Right lobe of liver (tissue), 6 donors: Measurements from ENCODE around the gene WBP2NL. TPM values are rescaled to one million over a fixed set of nuclear protein-coding genes. Genes with fewer than 3 reads are reported as not detected.
A peak's percentile ranks its signal among the peaks of the same experiment; 100 is the strongest.

Experiments used
- ATAC-seq, 4 donors: fragments of 200-7000 bp; cut with Tn5 transposase; one replicate each; pipeline ENCODE4 v1.9.1; 2020; ENCODE audit warnings: mild to moderate bottlenecking in 4 of 4, moderate library complexity in 4 of 4
- DNase-seq, 3 donors: peaks; one replicate each; pipeline ENCODE4 v3.0.0-alpha.2; 2020
- H3K27ac ChIP-seq, 3 donors: fragments of 200-600 bp; one replicate each; pipeline ENCODE4 v1.8.0; 2022
- H3K27me3 ChIP-seq, 2 donors: fragments of 200-600 bp; one replicate each; pipeline ENCODE4 v1.8.0; 2022
- H3K36me3 ChIP-seq, 4 donors: fragments of 200-600 bp; sonication (generic) in 1 of 4; one replicate each; pipeline versions ENCODE4 v1.5.1 to v1.8.0; 2017 to 2022; ENCODE audit warnings: control low read depth in 1 of 4
- H3K4me1 ChIP-seq, 4 donors: fragments of 200-600 bp; sonication (generic) in 1 of 4; one replicate each; pipeline versions ENCODE4 v1.5.1 to v1.8.0; 2017 to 2022; ENCODE audit warnings: control low read depth in 1 of 4
- H3K4me3 ChIP-seq, 3 donors: fragments of 200-600 bp; one replicate each; pipeline ENCODE4 v1.8.0; 2022
- H3K9me3 ChIP-seq, 4 donors: fragments of 200-600 bp; sonication (generic) in 1 of 4; one replicate each; pipeline versions ENCODE4 v1.5.1 to v1.8.0; 2017 to 2022; ENCODE audit warnings: control low read depth in 1 of 4
- POLR2A ChIP-seq: fragments of 450-650 bp; IDR thresholded peaks from one replicate; pipeline ENCODE4 v1.6.1; 2017; ENCODE audit warnings: antibody characterized with exemption, mild to moderate bottlenecking
- WGBS: methylation state at CpG from one replicate; pipeline ENCODE4 v1.1.6; 2018; ENCODE audit warnings: low coverage, low lambda C conversion rate; ENCODE audit not compliant: insufficient coverage; ENCODE audit errors: missing lambda C conversion rate; 5-methylcytosine and 5-hydroxymethylcytosine counted together
- intact Hi-C, 2 donors: fragments of 100-400 bp; cut with DNase I; formaldehyde crosslinking; loops; one replicate each; pipeline versions ENCODE4 v1.11.2 to v1.14.1; 2022
- small RNA-seq, 2 experiments: library from RNA; depleted of rRNA; stranded (forward); fragments of <200 nt; gene quantifications; one replicate each; pipeline ENCODE3, GENCODE V24; 2016
- total RNA-seq, 6 experiments: library from RNA; depleted of rRNA in 2 of 6; stranded (reverse); fragments of >200 nt in 2 of 6; fragmentation: NEBNext Ultra II Directional in 3 of 6; extraction: Animal tissue kit (Norgen Biotek cat#: 25700) in 3 of 6; gene quantifications; one replicate each; pipeline versions ENCODE4 v1.1.0 to v1.2.4, GENCODE V29; 2016 to 2023
- TF ChIP-seq, protein P1 (sequence below), 4 donors: fragments of 200-600 bp in 3 of 4; fragments of 450-650 bp in 1 of 4; IDR thresholded peaks; one replicate each; pipeline versions ENCODE4 v1.5.1 to v1.8.0; 2016 to 2022; ENCODE audit warnings: antibody characterized with exemption in 4 of 4, mild to moderate bottlenecking in 2 of 4
- donor health status: DM: no; HTN: yes; CAD: no.
- donor health status: DM: no; HTN: no; CAD: no.
- donor health status: DM: no; HTN: no; CAD: no.
- donor health status: DM: no; HTN: yes; CAD: no.
- donor health status: DM: no; HTN: yes; CAD: no.

The WBP2NL gene
- total RNA-seq, 6 experiments from 2014 or later, result 0.12 to 0.72 (median 0.63) TPM

DNA sequence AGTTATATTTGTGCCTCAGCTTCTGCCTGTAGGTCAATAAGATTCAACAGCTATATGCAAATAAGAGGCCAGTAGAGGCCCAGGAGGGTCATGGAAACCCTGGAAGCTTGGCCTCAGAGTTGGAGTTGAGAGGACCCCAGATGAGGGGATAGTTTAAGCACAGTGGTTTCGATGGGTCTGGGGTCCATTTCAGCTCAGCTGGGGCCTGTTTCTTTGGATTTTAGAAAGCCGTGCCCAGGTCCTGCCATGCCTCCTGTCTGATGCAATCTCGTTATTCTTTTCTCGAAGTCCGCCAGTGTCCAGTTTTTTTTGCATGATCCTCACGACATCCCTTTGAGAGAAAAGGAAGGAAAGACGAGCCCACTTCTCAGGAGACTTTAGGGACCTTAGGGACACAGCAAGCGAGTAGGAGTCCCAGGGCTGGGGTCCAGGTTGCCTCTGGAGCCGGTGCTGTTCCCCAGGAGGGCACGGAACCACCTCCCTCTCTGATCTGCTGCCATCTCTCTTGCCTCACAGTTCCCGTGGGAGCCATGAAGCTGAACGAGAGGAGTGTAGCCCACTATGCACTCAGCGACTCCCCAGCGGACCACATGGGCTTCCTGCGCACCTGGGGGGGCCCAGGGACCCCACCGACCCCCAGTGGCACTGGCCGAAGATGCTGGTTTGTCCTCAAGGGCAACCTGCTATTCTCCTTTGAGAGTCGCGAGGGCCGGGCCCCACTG, 78.3 kb downstream of the WBP2NL start:
- TF ChIP-seq POLR2A, result no peak
- TF ChIP-seq, protein P1, sequence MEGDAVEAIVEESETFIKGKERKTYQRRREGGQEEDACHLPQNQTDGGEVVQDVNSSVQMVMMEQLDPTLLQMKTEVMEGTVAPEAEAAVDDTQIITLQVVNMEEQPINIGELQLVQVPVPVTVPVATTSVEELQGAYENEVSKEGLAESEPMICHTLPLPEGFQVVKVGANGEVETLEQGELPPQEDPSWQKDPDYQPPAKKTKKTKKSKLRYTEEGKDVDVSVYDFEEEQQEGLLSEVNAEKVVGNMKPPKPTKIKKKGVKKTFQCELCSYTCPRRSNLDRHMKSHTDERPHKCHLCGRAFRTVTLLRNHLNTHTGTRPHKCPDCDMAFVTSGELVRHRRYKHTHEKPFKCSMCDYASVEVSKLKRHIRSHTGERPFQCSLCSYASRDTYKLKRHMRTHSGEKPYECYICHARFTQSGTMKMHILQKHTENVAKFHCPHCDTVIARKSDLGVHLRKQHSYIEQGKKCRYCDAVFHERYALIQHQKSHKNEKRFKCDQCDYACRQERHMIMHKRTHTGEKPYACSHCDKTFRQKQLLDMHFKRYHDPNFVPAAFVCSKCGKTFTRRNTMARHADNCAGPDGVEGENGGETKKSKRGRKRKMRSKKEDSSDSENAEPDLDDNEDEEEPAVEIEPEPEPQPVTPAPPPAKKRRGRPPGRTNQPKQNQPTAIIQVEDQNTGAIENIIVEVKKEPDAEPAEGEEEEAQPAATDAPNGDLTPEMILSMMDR (IDR thresholded peaks at IDR 0.05), result no peak
- peak in 1 of 3 donors; percentile 26 for DNase-seq
- H3K27ac ChIP-seq, result no peak overlapping the region
- H3K36me3 ChIP-seq, result no peaks in the 10 kb centered on the region
- no peak overlapping the region for H3K4me3 ChIP-seq
- H3K4me1 ChIP-seq, result peaks cover 0 to 18% (median 6%) of the 10 kb centered on the region in 4 donors
- no peak for ATAC-seq
- no peaks in the 10 kb centered on the region for H3K9me3 ChIP-seq
- no peaks in the 10 kb centered on the region for H3K27me3 ChIP-seq
- WGBS, result 96% methylated on average over 6 of the region's 20 CpGs
- intact Hi-C loops, result no loop called here

DNA sequence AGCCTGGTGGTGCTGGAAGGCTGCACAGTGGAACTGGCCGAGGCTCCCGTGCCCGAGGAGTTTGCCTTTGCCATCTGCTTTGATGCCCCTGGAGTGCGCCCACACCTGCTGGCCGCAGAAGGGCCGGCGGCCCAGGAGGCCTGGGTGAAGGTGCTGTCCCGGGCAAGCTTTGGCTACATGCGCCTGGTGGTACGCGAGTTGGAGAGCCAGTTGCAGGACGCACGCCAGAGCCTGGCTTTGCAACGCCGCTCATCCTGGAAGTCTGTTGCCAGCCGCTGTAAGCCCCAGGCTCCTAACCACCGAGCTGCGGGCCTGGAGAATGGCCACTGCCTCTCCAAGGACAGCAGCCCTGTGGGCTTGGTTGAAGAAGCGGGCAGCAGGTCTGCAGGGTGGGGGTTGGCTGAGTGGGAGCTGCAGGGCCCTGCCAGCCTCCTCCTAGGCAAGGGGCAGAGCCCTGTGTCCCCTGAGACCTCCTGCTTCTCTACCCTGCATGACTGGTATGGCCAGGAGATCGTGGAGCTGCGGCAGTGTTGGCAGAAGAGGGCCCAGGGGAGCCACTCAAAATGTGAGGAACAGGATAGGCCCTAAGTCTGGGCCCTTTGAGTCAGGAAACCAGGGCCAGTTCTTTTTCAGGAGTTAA, 79.0 kb downstream of the WBP2NL start:
- Histone ChIP-seq H3K4me1 (peaks cover 0 to 18% (median 6%) of the 10 kb centered on the region in 4 donors), H3K27ac (no peak overlapping the region), H3K9me3 (no peaks in the 10 kb centered on the region), H3K27me3 (no peaks in the 10 kb centered on the region), H3K36me3 (peaks cover 0 to 4% (median 1%) of the 10 kb centered on the region in 4 donors), H3K4me3 (no peak overlapping the region)
- ATAC-seq (no peak), DNase-seq (peak in 1 of 3 donors; percentile 52)
- intact Hi-C loops, result no loop called here
- TF ChIP-seq, protein P1 (IDR thresholded peaks at IDR 0.05), result no peak
- no peak for TF ChIP-seq POLR2A
- no CpG with 5 or more reads among the region's 21 CpGs for WGBS

Small RNA genes lying within 50 kb of the gene (small RNA-seq; reads per million reads assigned to genes)
- gene SNORD13P1, result 0 reads per million in 2 experiments

Other genes with a start within 250 kb of the WBP2NL start
- 1 to 10 TPM; 2.6 to 5.2 (median 3.4) TPM for gene CCDC134, start 198.1 kb upstream of the WBP2NL start, total RNA-seq
- 10 to 100 TPM; 26.7 to 63.4 (median 37.2) TPM for gene SREBF2, start 165.7 kb upstream of the WBP2NL start, total RNA-seq
- gene SHISA8, start 83.7 kb upstream of the WBP2NL start, total RNA-seq, result not detected
- gene TNFRSF13C, start 72.0 kb upstream of the WBP2NL start, total RNA-seq, result under 1 TPM in 4 of 6 experiments, not detected in 2; 0.04 to 0.22 (median 0.18) TPM
- gene CENPM, start 51.6 kb upstream of the WBP2NL start, total RNA-seq, result 1 to 10 TPM in 2 of 6 experiments, under 1 TPM in 2, not detected in 2; 0.29 to 3.7 (median 1.8) TPM
- gene SEPTIN3, start 29.3 kb upstream of the WBP2NL start, total RNA-seq, result under 1 TPM in 3 of 6 experiments, not detected in 3; 0.06 to 0.16 (median 0.07) TPM
- 10 to 100 TPM; 17.6 to 27.9 (median 23.0) TPM for gene NAGA, start 72.0 kb downstream of the WBP2NL start, total RNA-seq
- 1 to 10 TPM in 3 of 6 experiments, under 1 TPM in 3; 0.51 to 1.4 (median 0.97) TPM for gene PHETA2, start 75.5 kb downstream of the WBP2NL start, total RNA-seq
- 10 to 100 TPM in 4 of 6 experiments, 1 to 10 TPM in 2; 6.7 to 78.1 (median 60.9) TPM for gene SMDT1, start 80.9 kb downstream of the WBP2NL start, total RNA-seq
- 10 to 100 TPM; 34.9 to 67.5 (median 51.6) TPM for gene NDUFA6, start 92.0 kb downstream of the WBP2NL start, total RNA-seq
- 100 to 1,000 TPM; 104 to 400 (median 283) TPM for gene CYP2D6, start 132.0 kb downstream of the WBP2NL start, total RNA-seq